Large intestine (tissue), 12 donors: ENCODE data around the gene CD4. TPM values are rescaled to one million over a fixed set of nuclear protein-coding genes. Genes with fewer than 3 reads are reported as not detected.
A peak's percentile ranks its signal among the peaks of the same experiment; 100 is the strongest.
"Not testable (repeated sequence)": the region's sequence is repeated elsewhere in the genome, so short reads cannot be mapped to it uniquely, and the experiment has no call there.

Source experiments
- DNase-seq, 2 donors: peaks; one replicate each; pipeline versions ENCODE4 v3.0.0 to v3.0.0-alpha.2; 2013
- H3K27ac ChIP-seq: one replicate; pipeline ENCODE4 v1.5.1; 2013; ENCODE audit warnings: low read length
- H3K27me3 ChIP-seq: 2 replicates; pipeline ENCODE4 v1.6.1; 2013; ENCODE audit warnings: low read length; ENCODE audit not compliant: control insufficient read depth, insufficient read depth
- H3K36me3 ChIP-seq: 2 replicates; pipeline ENCODE4 v1.6.1; 2013; ENCODE audit warnings: low read length; ENCODE audit not compliant: control insufficient read depth, insufficient read depth
- H3K4me1 ChIP-seq: one replicate; pipeline ENCODE4 v1.6.1; 2013; ENCODE audit warnings: low read length; ENCODE audit not compliant: control insufficient read depth, insufficient read depth
- H3K4me3 ChIP-seq: one replicate; pipeline ENCODE4 v1.5.1; 2013; ENCODE audit warnings: low read length
- H3K9me3 ChIP-seq: one replicate; pipeline ENCODE4 v1.6.1; 2013; ENCODE audit warnings: mild to moderate bottlenecking, low read depth, low read length, moderate library complexity; ENCODE audit not compliant: control insufficient read depth
- WGBS: methylation state at CpG from one replicate; pipeline ENCODE4 v1.1.5; 2013; ENCODE audit warnings: low lambda C conversion rate; ENCODE audit not compliant: insufficient coverage; 5-methylcytosine and 5-hydroxymethylcytosine counted together
- long read RNA-seq, 11 donors: transcript quantifications; one replicate each; lab custom pipeline, GENCODE V29; 2026
- polyA plus RNA-seq: library from polyadenylated mRNA; unstranded; fragments of 120-200 nt; gene quantifications from one replicate; pipeline ENCODE4 v1.2.1, GENCODE V29; 2013

Gene CD4
- polyA plus RNA-seq, result 17.4 TPM
- long read RNA-seq, donor 1, transcript CD4-201 (10 exons, 3,114 nt), result major isoform, 6 of 6 reads
- long read RNA-seq, donor 1, partial matches to known transcripts, result 0 of 6 reads
- long read RNA-seq, donor 1, other reads (novel, unspliced or antisense), result 0 of 6 reads
- long read RNA-seq, donor 2, partial matches to known transcripts, result 29 of 33 reads
- long read RNA-seq, donor 2, other reads (novel, unspliced or antisense), result 0 of 33 reads
- long read RNA-seq, donor 3, result 0 reads
- long read RNA-seq, donor 4, result 0 reads
- long read RNA-seq, donor 5, partial matches to known transcripts, result 0 of 1 reads
- long read RNA-seq, donor 5, other reads (novel, unspliced or antisense), result 0 of 1 reads
- long read RNA-seq, donor 6, partial matches to known transcripts, result 0 of 3 reads
- long read RNA-seq, donor 6, other reads (novel, unspliced or antisense), result 0 of 3 reads
- long read RNA-seq, donor 7, partial matches to known transcripts, result 0 of 2 reads
- long read RNA-seq, donor 7, other reads (novel, unspliced or antisense), result 0 of 2 reads
- long read RNA-seq, donor 8, transcript CD4-201 (10 exons, 3,114 nt), result major isoform, 5 of 5 reads
- long read RNA-seq, donor 8, partial matches to known transcripts, result 0 of 5 reads
- long read RNA-seq, donor 8, other reads (novel, unspliced or antisense), result 0 of 5 reads
- long read RNA-seq, donor 9, partial matches to known transcripts, result 0 of 3 reads
- long read RNA-seq, donor 9, other reads (novel, unspliced or antisense), result 0 of 3 reads
- long read RNA-seq, donor 10, transcript CD4-201 (10 exons, 3,114 nt), result major isoform, 10 of 10 reads
- long read RNA-seq, donor 10, partial matches to known transcripts, result 0 of 10 reads
- long read RNA-seq, donor 10, other reads (novel, unspliced or antisense), result 0 of 10 reads
- long read RNA-seq, donor 11, partial matches to known transcripts, result 12 of 16 reads
- long read RNA-seq, donor 11, other reads (novel, unspliced or antisense), result 0 of 16 reads

DNA sequence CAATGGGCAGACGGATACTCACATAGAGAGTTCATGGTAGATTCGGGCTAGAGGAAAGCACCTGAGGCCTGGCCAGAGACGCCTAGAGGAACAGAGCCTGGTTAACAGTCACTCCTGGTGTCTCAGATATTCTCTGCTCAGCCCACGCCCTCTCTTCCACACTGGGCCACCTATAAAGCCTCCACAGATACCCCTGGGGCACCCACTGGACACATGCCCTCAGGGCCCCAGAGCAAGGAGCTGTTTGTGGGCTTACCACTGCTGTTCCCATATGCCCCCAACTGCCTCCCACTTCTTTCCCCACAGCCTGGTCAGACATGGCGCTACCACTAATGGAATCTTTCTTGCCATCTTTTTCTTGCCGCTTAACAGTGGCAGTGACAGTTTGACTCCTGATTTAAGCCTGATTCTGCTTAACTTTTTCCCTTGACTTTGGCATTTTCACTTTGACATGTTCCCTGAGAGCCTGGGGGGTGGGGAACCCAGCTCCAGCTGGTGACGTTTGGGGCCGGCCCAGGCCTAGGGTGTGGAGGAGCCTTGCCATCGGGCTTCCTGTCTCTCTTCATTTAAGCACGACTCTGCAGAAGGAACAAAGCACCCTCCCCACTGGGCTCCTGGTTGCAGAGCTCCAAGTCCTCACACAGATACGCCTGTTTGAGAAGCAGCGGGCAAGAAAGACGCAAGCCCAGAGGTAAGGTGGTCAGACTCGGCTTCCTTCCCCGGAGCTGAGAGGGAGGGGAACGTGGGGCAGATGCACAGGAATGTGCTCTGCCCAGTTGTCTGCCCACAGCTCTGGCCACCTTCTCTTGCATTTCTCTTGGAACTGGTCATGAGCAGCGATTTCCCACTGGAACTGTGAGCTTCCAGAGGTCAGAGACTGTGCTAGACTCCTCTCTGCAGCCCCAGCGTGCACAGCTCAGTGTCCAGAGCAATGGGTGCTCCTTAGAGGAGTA, at the start of gene CD4:
CD4 (plus strand) TSS at position 557 of the 953 bp plus-strand sequence. CDS start 10,611 bp downstream, outside the sequence.
- Histone ChIP-seq H3K4me1 (no peaks in the 10 kb centered on the region), H3K27ac (no peak within 1 kb of the TSS), H3K9me3 (no peaks in the 10 kb centered on the region), H3K27me3 (no peaks in the 10 kb centered on the region), H3K36me3 (no peaks in the 10 kb centered on the region), H3K4me3 (peak within 1 kb of the TSS; percentile 27)
- no peak for DNase-seq
- no CpG with 5 or more reads among the region's 18 CpGs for WGBS

DNA sequence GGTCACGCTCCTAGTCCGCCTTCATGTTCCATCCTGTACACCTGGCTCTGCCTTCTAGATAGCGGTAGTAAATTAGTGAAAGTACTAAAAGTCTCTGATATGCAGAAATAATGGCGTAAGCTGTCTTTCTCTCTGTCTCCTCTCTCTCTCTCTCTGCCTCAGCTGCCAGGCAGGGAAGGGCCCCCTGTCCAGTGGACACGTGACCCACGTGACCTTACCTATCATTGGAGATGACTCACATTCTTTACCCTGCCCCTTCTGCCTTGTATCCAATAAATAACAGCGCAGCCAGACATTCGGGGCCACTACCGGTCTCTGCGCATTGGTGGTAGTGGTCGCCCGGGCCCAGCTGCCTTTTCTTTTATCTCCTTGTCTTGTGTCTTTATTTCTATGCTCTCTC, 47.2 kb upstream of the CD4 start:
- not testable (repeated sequence) for H3K9me3 ChIP-seq, DNase-seq, H3K27ac ChIP-seq, H3K4me1 ChIP-seq, H3K4me3 ChIP-seq, H3K27me3 ChIP-seq
- WGBS, result no CpG with 5 or more reads among the region's 12 CpGs
- H3K36me3 ChIP-seq, result peaks cover 16% of the 10 kb centered on the region

DNA sequence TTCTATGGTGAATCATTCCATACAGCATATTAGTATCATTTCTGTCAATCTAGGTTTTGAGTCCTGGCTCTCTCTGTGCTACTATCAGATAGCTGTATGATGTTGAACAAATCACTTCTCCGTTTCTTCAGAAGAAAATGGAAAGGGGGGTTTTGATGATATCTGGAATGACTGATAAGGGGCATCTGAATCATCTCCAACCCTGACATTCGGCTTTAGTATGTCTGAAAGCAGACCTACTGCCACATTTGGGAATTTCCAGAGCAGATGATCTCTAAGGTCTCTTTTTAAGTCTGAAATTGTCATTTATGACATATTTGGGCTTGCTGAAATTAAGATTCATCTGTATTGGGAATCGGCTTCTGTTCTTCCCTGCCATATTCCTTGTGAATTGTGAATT, 46.5 kb upstream of the CD4 start:
- Histone ChIP-seq H3K9me3 (no peaks in the 10 kb centered on the region), H3K27me3 (no peaks in the 10 kb centered on the region), H3K36me3 (peaks cover 23% of the 10 kb centered on the region), H3K27ac (no peak overlapping the region), H3K4me1 (no peaks in the 10 kb centered on the region), H3K4me3 (no peak overlapping the region)
- no peak for DNase-seq
- 73% methylated on average over 2 of the region's 3 CpGs for WGBS

- not testable (repeated sequence) for H3K27ac ChIP-seq, H3K9me3 ChIP-seq, DNase-seq, H3K4me3 ChIP-seq, H3K27me3 ChIP-seq, H3K4me1 ChIP-seq
- WGBS, result 38% methylated on average over 2 of the region's 7 CpGs
- peaks cover 28% of the 10 kb centered on the region for H3K36me3 ChIP-seq
Observed at GRCh38 chr12:6743300-6743699, 46.0 kb upstream of the CD4 start.

DNA sequence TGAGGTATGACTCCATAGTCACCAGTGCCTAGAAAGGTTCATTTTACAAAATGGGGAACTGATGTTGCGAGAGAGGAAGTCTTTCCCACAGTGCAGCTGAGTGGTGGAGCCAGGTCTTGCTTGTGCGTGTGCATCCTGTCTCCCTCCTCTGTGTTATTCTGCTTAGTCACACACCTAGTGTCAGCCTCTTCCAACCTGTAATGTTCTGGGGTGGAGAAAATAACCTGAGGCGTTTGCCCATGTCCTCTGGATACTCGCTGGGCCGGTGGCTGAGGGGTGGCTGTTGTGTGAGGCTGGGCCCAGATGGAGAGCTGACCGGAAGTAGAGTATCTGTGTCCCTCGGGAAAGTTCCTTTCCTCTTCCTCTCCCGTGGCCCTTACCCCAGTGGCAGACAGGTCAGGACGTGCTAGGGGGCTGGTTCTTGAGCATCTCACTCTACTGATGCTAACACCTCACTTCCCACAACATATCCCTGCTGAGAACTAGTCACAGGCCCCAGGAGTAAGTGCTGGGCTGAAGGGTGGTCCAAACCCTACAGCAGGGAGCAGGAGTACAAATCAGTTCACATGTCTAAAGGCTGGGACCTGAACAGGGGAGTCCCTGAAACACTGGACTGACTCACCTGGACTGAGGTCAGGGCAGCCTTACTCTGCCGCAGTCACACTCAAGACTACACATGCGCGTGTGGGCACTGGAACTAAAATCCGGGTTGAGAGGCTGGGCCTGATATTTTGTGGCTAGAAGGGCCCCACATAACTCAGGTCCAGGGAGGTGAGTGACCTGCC, 43.4 kb upstream of the CD4 start:
- Histone ChIP-seq H3K4me1 (no peaks in the 10 kb centered on the region), H3K36me3 (peaks cover 53% of the 10 kb centered on the region), H3K4me3 (no peak overlapping the region), H3K9me3 (no peaks in the 10 kb centered on the region), H3K27ac (no peak overlapping the region), H3K27me3 (no peaks in the 10 kb centered on the region)
- no CpG with 5 or more reads among the region's 13 CpGs for WGBS
- DNase-seq, result no peak

- no peak overlapping the region for H3K4me3 ChIP-seq
- no CpG with 5 or more reads among the region's 4 CpGs for WGBS
- H3K9me3 ChIP-seq, result no peaks in the 10 kb centered on the region
- peaks cover 63% of the 10 kb centered on the region for H3K36me3 ChIP-seq
- DNase-seq, result no peak
- no peak overlapping the region for H3K27ac ChIP-seq
- H3K27me3 ChIP-seq, result no peaks in the 10 kb centered on the region
- H3K4me1 ChIP-seq, result peaks cover 7% of the 10 kb centered on the region
Observed at GRCh38 chr12:6747216-6747615, 42.1 kb upstream of the CD4 start.

DNA sequence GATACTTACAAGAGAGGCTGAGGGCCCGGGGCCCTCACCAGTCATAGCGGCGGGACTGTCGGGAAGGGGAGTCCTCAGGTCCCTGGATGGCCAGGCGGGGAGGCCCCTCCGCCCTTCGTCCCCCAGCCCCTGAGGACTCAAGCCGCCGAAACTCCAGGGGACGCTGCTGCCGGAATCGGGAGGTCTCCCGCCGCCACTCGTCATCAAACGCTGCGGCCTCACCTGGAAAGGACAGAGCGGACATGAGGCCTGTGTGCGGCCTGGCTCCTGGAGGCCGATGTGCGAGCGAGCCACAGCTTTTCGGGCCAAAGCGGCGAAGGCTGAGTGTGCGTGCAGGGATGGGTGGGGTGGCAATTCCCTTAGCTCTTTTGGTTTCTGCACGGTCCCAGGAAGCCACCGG, 40.6 kb upstream of the CD4 start:
- peaks cover 63% of the 10 kb centered on the region for H3K36me3 ChIP-seq
- no peaks in the 10 kb centered on the region for H3K27me3 ChIP-seq
- H3K27ac ChIP-seq, result no peak overlapping the region
- no peak overlapping the region for H3K4me3 ChIP-seq
- H3K4me1 ChIP-seq, result peaks cover 10% of the 10 kb centered on the region
- DNase-seq, result no peak
- no CpG with 5 or more reads among the region's 28 CpGs for WGBS
- no peaks in the 10 kb centered on the region for H3K9me3 ChIP-seq

- no peak overlapping the region for H3K4me3 ChIP-seq
- no peak overlapping the region for H3K27ac ChIP-seq
- peaks cover 17% of the 10 kb centered on the region for H3K4me1 ChIP-seq
- no peaks in the 10 kb centered on the region for H3K9me3 ChIP-seq
- peaks cover 58% of the 10 kb centered on the region for H3K36me3 ChIP-seq
- no peak for DNase-seq
- whole genome bisulfite sequencing, result no CpG with 5 or more reads among the region's 4 CpGs
- no peaks in the 10 kb centered on the region for H3K27me3 ChIP-seq
Observed at GRCh38 chr12:6750506-6750905, 38.8 kb upstream of the CD4 start.

- DNase-seq, result peak in 1 of 2 donors; percentile 11
- Histone ChIP-seq H3K4me3 (peak overlapping the region; percentile 98), H3K9me3 (no peaks in the 10 kb centered on the region), H3K27me3 (no peaks in the 10 kb centered on the region), H3K27ac (peak overlapping the region; percentile 100), H3K36me3 (peaks cover 50% of the 10 kb centered on the region), H3K4me1 (peaks cover 17% of the 10 kb centered on the region)
- WGBS, result no CpG with 5 or more reads among the region's 7 CpGs
Observed at GRCh38 chr12:6751767-6752166, 37.6 kb upstream of the CD4 start.
